Motor neuron (in vitro differentiated cells): ENCODE data around the gene HIF3A. TPM values are rescaled to one million over a fixed set of nuclear protein-coding genes. Genes with fewer than 3 reads are reported as not detected.
A peak's percentile ranks its signal among the peaks of the same experiment; 100 is the strongest.
"Not testable (repeated sequence)": the region's sequence is repeated elsewhere in the genome, so short reads cannot be mapped to it uniquely, and the experiment has no call there.

Source experiments
- ATAC-seq, 8 experiments: fragments of 200-7000 bp; cut with Tn5 transposase; replicated peaks in 6 of 8; 2 replicates each; pipeline ENCODE4 v1.8.0; 2021; ENCODE audit warnings: mild to moderate bottlenecking in 8 of 8, moderate library complexity in 8 of 8
- H3K27ac ChIP-seq, 2 donors: fragments of 250-450 bp; sonication (Bioruptor Pico); 2 replicates each; pipeline ENCODE4 v1.9.0; 2021; ENCODE audit warnings: antibody characterized with exemption in 2 of 2, mild to moderate bottlenecking in 2 of 2, moderate library complexity in 1 of 2
- H3K4me1 ChIP-seq, 2 donors: fragments of 250-450 bp; sonication (Bioruptor Pico); replicated peaks in 1 of 2; 2 replicates each; pipeline ENCODE4 v1.6.1; 2021; ENCODE audit warnings: antibody characterized with exemption in 2 of 2, mild to moderate bottlenecking in 2 of 2, moderate library complexity in 1 of 2
- H3K4me3 ChIP-seq, 5 donors: fragments of 250-450 bp; sonication (Bioruptor Pico); 2 replicates each; pipeline ENCODE4 v1.9.0; 2021; ENCODE audit warnings: antibody characterized with exemption in 5 of 5, mild to moderate bottlenecking in 5 of 5, moderate library complexity in 4 of 5
- WGBS, 10 experiments: fragments of 450-650 bp; shearing (Covaris generic); methylation state at CpG; one replicate each; pipeline ENCODE4 v1.0.0; 2022; 5-methylcytosine and 5-hydroxymethylcytosine counted together
- in situ Hi-C, 9 experiments: fragments of 400-800 bp; cut with MboI; loops; one replicate each; pipeline ENCODE4 v1.15.0; 2021; ENCODE audit warnings: low sequenced_read_pairs in 9 of 9, low pct_unique_long_range_greater_than_20kb in 2 of 9; ENCODE audit not compliant: unreplicated experiment in 9 of 9
- total RNA-seq, 8 experiments: library from RNA; unstranded; fragments of 300-600 nt; gene quantifications; 2 replicates each; pipeline versions ENCODE4 v1.2.3 to v1.2.4, GENCODE V29; 2022

The HIF3A gene
- total RNA-seq, 8 experiments from 2014 or later: 0.36 to 7.9 (median 2.8) TPM

DNA sequence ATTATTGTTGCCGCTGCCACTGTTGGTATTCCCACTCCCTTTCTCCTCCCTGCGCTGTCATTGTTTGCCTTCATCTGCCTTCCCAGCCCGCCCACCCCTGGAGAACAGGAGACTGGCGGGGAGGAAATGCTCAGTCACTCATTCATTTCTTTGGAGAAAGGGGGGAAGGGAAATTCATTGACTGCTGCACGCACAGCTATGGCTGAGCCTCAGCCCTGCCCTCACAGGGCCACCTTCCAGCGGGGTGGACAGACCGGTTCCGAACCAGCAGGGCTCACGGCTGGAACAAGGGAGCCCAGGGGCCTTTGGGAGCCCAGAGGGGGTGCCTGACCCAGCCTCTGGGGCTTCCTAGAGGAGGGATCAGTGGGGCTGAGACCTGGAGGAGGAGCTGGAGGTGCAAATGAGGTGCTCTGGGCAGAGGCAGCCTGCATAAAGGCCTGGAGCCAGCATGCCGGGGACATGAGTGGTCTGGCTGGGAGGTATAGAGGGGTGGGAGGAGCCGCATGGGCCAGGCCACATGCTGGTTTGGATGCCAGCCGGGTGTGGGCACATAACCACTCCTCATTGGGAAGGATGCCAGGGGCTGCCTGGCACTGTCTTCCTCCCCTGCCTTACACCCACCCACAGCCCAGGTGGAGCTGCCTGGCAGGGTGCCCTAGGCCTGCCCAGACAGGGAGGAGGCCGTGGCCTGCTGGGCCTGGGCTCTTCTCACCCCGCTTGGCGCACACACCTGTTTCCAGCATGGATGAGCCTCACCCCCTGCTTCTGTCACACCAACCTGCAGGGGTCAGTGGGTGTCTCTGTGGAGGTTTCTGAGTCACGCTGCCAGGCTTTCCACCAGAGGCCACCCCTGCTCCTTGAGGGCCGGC, 76.9 kb downstream of the HIF3A start:
- Histone ChIP-seq H3K27ac (no peak overlapping the region), H3K4me1 (peaks cover 0 to 5% of the 10 kb centered on the region in 2 donors), H3K4me3 (no peak overlapping the region)
- in situ Hi-C loops: no loop called here
- 0 to 86% (median 42%) methylated on average over 3 to 4 of the region's 17 CpGs; no CpG with 5 or more reads in 6 of the 10 experiments for WGBS, 10 experiments
- peak; percentile 56 to 92 (median 69) for ATAC-seq

DNA sequence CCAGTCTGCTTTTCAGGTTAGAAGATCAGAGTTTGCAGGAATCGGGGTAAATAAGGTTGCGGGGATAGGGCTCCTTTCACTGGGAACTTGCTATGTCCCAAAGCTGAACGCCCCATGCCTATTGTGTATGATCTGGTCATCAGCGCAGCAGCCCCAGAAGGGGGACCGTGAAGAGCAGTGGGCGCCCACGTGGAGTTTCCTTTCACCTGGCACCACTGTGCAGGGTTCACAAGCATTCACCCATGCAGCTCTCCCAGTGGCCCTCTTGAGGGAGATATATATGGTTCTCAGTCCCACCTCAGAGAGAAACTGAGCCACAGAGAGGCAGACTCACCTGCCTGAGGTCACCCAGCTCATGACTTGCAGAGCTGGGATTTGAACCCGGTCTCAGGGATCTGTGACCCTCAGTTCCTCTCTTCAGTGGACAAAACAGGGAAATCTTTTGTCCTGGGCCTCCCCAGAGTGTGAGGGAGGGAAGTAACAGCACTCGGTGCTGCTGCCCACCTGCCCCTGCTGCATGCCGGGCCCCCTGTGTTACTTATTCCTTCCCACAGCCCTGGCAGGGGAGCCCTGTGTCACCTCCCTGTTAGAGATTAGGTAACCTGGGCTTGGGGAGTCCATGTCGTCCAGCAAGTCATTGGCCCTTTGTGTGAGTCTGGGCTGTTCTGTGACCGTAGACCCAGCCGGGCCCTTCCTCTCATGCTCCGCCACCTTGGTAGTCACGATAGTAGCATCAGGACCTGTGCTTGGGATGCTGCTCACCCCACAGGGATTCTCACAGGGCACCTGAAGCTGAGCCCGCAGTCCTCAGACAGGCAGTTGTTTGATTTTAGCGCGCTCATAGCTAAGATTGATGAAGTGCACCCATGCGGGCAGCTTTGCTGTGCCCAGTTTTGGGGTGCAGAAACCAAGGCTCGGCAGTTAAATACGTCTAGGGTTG, 78.0 kb downstream of the HIF3A start:
- no peak overlapping the region for H3K27ac ChIP-seq

GRCh38 chr19:46375476-46376067, 78.7 kb downstream of the HIF3A start:
- not testable (repeated sequence) for H3K4me1 ChIP-seq, H3K4me3 ChIP-seq, H3K27ac ChIP-seq, ATAC-seq
- 82 to 100% methylated on average over 1 to 2 of the region's 22 CpGs; no CpG with 5 or more reads in 8 of the 10 experiments for WGBS, 10 experiments
- in situ Hi-C loops: loop anchor here in 2 of 9 experiments (25.0 kb wide), 1 partner anchor 112 kb away; the partner anchor contains the start of gene PNMA8B (in 2 of the 2)

More for the DNA sequence above, 78.0 kb downstream of the HIF3A start:
- 75 to 100% (median 96%) methylated on average over 1 to 11 of the region's 21 CpGs; no CpG with 5 or more reads in 3 of the 10 experiments for WGBS, 10 experiments
- H3K4me3 ChIP-seq: no peak overlapping the region
- H3K4me1 ChIP-seq: peaks cover 0 to 5% of the 10 kb centered on the region in 2 donors
- in situ Hi-C loops: loop anchor here in 2 of 9 experiments (25.0 kb wide), 1 partner anchor 112 kb away; the partner anchor contains the start of gene PNMA8B (in 2 of the 2)
- no peak for ATAC-seq

DNA sequence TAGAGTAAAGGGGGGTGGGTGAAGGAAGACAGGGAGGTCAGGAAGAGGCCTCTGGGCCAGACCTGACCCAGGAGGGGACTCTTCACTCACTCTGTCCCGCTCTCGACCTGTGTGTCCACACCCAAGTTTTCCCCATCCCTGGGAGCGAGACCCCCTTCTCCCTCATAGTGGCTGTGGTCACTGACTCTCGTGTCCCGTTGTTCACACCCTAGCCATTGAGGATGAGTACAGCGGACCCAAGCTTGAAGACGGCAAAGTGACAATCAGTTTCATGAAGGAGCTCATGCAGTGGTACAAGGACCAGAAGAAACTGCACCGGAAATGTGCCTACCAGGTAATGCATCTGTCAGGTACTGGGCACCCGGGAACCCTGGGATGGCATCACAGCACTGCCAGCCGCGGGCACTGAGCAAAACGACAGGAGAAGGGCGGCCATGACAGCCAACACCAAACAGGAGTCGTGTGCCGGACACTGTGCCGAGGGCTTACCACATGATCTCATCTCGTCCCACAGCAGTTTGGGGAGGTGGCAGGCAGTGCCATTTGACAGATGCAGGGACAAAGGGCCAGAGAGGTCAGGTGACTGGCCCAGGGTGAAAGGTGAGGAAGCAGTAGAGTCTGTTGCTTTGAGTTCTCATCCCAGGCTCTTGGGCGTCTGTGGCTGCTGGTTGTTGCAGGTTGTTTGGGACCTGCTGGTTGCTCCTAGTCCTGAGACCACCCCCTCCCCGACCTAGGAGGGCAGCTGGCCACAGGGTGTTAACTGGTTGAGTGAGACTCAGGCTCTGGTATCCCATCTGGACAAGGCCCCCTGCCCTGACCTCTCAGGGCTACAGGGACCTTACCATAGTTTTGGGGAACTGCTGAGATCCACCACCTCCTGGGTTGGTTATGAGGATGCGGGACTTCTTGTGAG, 79.7 kb downstream of the HIF3A start:
- H3K4me1 ChIP-seq: peaks cover 0 to 5% of the 10 kb centered on the region in 2 donors
- ATAC-seq: no peak
- no peak overlapping the region for H3K4me3 ChIP-seq
- in situ Hi-C loops: loop anchor here in 2 of 9 experiments (25.0 kb wide), 1 partner anchor 111 kb away; the partner anchor contains the start of gene PNMA8B (in 2 of the 2)
- no peak overlapping the region for H3K27ac ChIP-seq
- 88 to 100% (median 100%) methylated on average over 1 to 11 of the region's 20 CpGs; no CpG with 5 or more reads in 1 of the 10 experiments for WGBS, 10 experiments

DNA sequence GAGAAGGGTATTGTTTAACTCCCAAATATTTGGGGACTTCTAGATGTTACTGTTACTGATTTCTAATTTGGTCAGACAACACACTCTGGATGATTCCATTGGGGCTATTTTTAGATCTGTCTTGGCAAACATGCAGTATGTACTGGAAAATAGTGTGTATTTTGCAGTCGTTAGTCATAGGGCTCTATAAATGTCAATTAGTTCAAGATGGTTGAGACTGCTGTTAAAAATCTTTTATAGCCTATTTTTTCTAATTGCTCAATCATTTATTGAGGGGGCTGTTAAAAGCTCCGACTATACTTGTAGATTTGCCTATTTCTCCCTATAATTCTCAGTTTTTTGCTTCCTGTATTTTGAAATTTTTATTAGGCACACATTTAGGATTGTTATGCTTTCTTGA, 81.4 kb downstream of the HIF3A start:
- WGBS, 10 experiments: 0 to 100% (median 59%) methylated on average over 1 to 2 of the region's 2 CpGs; no CpG with 5 or more reads in 2 of the 10 experiments
- ATAC-seq: peak in 3 of 8 experiments; percentile 4 to 43 (median 19)

DNA sequence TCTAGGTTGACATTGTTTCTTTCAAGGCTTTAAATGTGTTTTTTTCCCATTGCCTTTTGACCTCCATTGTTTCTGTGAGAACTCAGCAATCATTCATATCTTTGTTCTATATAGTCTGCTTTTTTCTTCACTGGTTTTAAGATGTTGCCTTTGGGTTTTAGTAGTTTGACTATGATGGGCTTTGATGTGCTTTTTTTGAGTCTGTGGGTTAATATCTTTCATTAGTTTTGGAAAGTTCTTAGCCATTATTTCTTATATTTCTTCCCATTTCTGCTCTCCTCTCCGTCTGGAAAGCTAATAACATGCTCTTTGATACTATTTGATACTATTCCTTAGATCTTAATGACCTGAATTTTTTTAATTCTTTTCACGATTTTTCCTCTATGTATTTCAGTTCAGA, 83.8 kb downstream of the HIF3A start:
- no peak overlapping the region for H3K27ac ChIP-seq
- no peaks in the 10 kb centered on the region for H3K4me1 ChIP-seq
- in situ Hi-C loops: loop anchor here in 2 of 9 experiments (25.0 kb wide), 1 partner anchor 107 kb away; the partner anchor contains the start of gene PNMA8B (in 2 of the 2)
- H3K4me3 ChIP-seq: no peak overlapping the region
- no peak for ATAC-seq
- 79 to 100% (median 97%) methylated on average over 2 of the region's 2 CpGs; no CpG with 5 or more reads in 1 of the 10 experiments for WGBS, 10 experiments

More for the DNA sequence above, 81.4 kb downstream of the HIF3A start:
- in situ Hi-C loops: loop anchor here in 2 of 9 experiments (25.0 kb wide), 1 partner anchor 109 kb away; the partner anchor contains the start of gene PNMA8B (in 2 of the 2)
- H3K4me1 ChIP-seq: no peaks in the 10 kb centered on the region
- no peak overlapping the region for H3K27ac ChIP-seq
- no peak overlapping the region for H3K4me3 ChIP-seq

GRCh38 chr19:46381346-46381745, 84.5 kb downstream of the HIF3A start:
- ATAC-seq: no peak
- WGBS, 10 experiments: 94 to 100% (median 100%) methylated on average over 1 to 2 of the region's 2 CpGs; no CpG with 5 or more reads in 4 of the 10 experiments
- in situ Hi-C loops: loop anchor here in 2 of 9 experiments (25.0 kb wide), 1 partner anchor 106 kb away; the partner anchor contains the start of gene PNMA8B (in 2 of the 2)
- Histone ChIP-seq H3K27ac (no peak overlapping the region), H3K4me1 (no peaks in the 10 kb centered on the region), H3K4me3 (no peak overlapping the region)

DNA sequence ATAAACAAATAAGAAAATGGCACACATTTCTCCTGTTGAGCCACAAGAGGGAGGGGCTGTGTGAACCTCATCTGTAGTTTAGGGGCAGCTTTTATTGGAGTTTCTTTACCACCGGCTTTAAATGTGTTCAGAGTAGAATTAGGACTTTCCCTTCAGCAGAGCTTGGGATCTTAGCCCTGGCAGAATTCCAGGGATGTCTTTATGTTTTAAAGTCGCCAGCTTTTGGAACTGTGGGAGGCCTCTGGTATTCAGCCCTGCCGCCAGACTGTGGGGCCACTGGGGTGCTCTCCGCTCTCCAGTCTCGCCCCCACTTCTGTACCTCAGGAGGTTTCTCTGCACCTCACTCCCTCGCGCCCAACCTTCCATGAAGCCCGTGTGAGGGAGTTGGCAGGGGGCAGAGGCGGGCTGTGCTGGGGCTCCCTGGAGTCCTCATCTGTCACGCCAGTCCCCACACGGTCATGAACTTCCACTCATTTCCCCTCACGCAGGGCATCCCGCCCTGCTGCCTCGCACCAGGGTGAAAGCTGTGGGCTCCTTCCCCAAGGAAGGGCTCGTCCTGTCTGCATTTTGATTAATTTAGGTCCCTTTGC, 85.0 kb downstream of the HIF3A start:
- ATAC-seq: no peak
- Histone ChIP-seq H3K4me1 (no peaks in the 10 kb centered on the region), H3K27ac (no peak overlapping the region), H3K4me3 (no peak overlapping the region)
- whole genome bisulfite sequencing, 10 experiments: 67 to 100% (median 93%) methylated on average over 1 to 6 of the region's 15 CpGs; no CpG with 5 or more reads in 2 of the 10 experiments
- in situ Hi-C loops: loop anchor here in 2 of 9 experiments (25.0 kb wide), 1 partner anchor 105 kb away; the partner anchor contains the start of gene PNMA8B (in 2 of the 2)

- Histone ChIP-seq H3K4me3 (no peak overlapping the region), H3K27ac (no peak overlapping the region), H3K4me1 (no peaks in the 10 kb centered on the region)
- in situ Hi-C loops: loop anchor here in 2 of 9 experiments (25.0 kb wide), 1 partner anchor 104 kb away; the partner anchor contains the start of gene PNMA8B (in 2 of the 2)
- 95 to 100% (median 100%) methylated on average over 1 to 5 of the region's 23 CpGs; no CpG with 5 or more reads in 5 of the 10 experiments for WGBS, 10 experiments
- no peak for ATAC-seq
Observed at GRCh38 chr19:46383171-46383815, 86.5 kb downstream of the HIF3A start.

DNA sequence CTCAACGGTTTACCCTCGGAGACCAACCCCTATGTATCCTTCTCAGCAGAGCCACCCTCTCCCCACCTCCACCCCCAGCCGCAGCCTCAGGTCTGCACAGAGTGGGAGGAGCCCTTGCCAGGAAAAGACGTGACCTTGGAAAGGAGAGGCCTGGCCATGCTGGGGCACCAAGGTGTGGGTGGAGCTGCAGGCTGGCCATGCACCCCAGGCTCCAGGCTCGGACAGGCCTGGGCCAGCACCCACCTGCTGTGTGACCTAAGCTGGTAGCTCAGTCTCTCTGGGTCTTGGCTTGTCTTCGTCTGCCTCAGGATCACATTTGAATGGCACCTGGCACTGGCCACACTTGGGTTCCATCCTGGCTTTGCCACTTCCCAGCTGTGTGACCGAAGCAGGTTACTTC, 87.0 kb downstream of the HIF3A start:
- no peak overlapping the region for H3K27ac ChIP-seq
- no peak overlapping the region for H3K4me3 ChIP-seq
- ATAC-seq: peak in 1 of 8 experiments; percentile 17
- 90 to 100% (median 100%) methylated on average over 1 to 3 of the region's 7 CpGs; no CpG with 5 or more reads in 3 of the 10 experiments for WGBS, 10 experiments
- in situ Hi-C loops: loop anchor here in 2 of 9 experiments (25.0 kb wide), 1 partner anchor 103 kb away; the partner anchor contains the start of gene PNMA8B (in 2 of the 2)
- no peaks in the 10 kb centered on the region for H3K4me1 ChIP-seq
